DMS114 treated with DMSO at 0.1 percent for 48 hours (cell line): ENCODE measurements around the gene SNED1.

Experiments
- DNase-seq: peaks from one replicate; lab custom pipeline; 2025; ENCODE audit not compliant: unreplicated experiment; lab: John Stamatoyannopoulos, UW

The SNED1 gene

GRCh38 chr2:241066171-241066892 is 67.9 kb downstream of the SNED1 start:
- no peak for DNase-seq

GRCh38 chr2:241066893-241067341 is 68.5 kb downstream of the SNED1 start:
- no peak for DNase-seq

- no peak for DNase-seq
These were observed 69.2 kb downstream of the SNED1 start for GRCh38 chr2:241067501-241068135.

- no peak for DNase-seq
These were observed 69.9 kb downstream of the SNED1 start for GRCh38 chr2:241068136-241068941.

- DNase-seq: no peak
These were observed 70.8 kb downstream of the SNED1 start for GRCh38 chr2:241068942-241069810.

GRCh38 chr2:241069821-241070281 is 71.4 kb downstream of the SNED1 start:
- DNase-seq: no peak

GRCh38 chr2:241070361-241070760 is 71.9 kb downstream of the SNED1 start:
- DNase-seq: no peak

GRCh38 chr2:241070811-241071676 is 72.6 kb downstream of the SNED1 start:
- DNase-seq: no peak

- no peak for DNase-seq
These were observed 73.3 kb downstream of the SNED1 start for GRCh38 chr2:241071677-241072111.

- DNase-seq: no peak
These were observed 73.7 kb downstream of the SNED1 start for GRCh38 chr2:241072151-241072550.

GRCh38 chr2:241072553-241073165 is 74.2 kb downstream of the SNED1 start:
- no peak for DNase-seq

GRCh38 chr2:241073166-241074064 is 75.0 kb downstream of the SNED1 start:
- no peak for DNase-seq

GRCh38 chr2:241074065-241074818 is 75.8 kb downstream of the SNED1 start:
- no peak for DNase-seq

- no peak for DNase-seq
These were observed 76.6 kb downstream of the SNED1 start for GRCh38 chr2:241074901-241075540.

GRCh38 chr2:241080405-241081189 is 82.2 kb downstream of the SNED1 start:
- DNase-seq: no peak

GRCh38 chr2:241081190-241081642 is 82.8 kb downstream of the SNED1 start:
- no peak for DNase-seq
